ENCODE data around the gene OR14I1.

The OR14I1 gene

GRCh38 chr1:248702714-248703113 is at the start of gene OR14I1:
Gene OR14I1 (minus strand): TSS chr1:248702766.
- Mint-ChIP-seq H3K4me3 (no peak within 1 kb of the TSS), H3K27ac (no peak within 1 kb of the TSS), H3K9me3 (no peaks in the 10 kb centered on the region), H3K27me3 (no peaks in the 10 kb centered on the region), H3K4me1 (no peaks in the 10 kb centered on the region)
- DNase-seq (no peak), ATAC-seq (peak; percentile 9)

GRCh38 chr1:248751635-248752034 is 49.1 kb upstream of the OR14I1 start:
- Mint-ChIP-seq H3K27ac (no peak overlapping the region), H3K4me3 (no peak overlapping the region), H3K27me3 (no peaks in the 10 kb centered on the region), H3K4me1 (peaks cover 14% of the 10 kb centered on the region), H3K9me3 (no peaks in the 10 kb centered on the region)
- DNase-seq (no peak), ATAC-seq (peak; percentile 7)

GRCh38 chr1:248751142-248751541 is 48.6 kb upstream of the OR14I1 start:
- Mint-ChIP-seq H3K4me1 (peaks cover 14% of the 10 kb centered on the region), H3K9me3 (no peaks in the 10 kb centered on the region), H3K4me3 (no peak overlapping the region), H3K27ac (no peak overlapping the region), H3K27me3 (no peaks in the 10 kb centered on the region)
- peak; percentile 16 for ATAC-seq
- DNase-seq = no peak

- H3K4me1 Mint-ChIP-seq = peaks cover 14% of the 10 kb centered on the region
- no peak for DNase-seq
Observed at GRCh38 chr1:248750496-248750895, 47.9 kb upstream of the OR14I1 start.

GRCh38 chr1:248748211-248748610 is 45.6 kb upstream of the OR14I1 start:
- Mint-ChIP-seq H3K4me1 (peaks cover 14% of the 10 kb centered on the region), H3K27ac (no peak overlapping the region), H3K27me3 (no peaks in the 10 kb centered on the region), H3K4me3 (no peak overlapping the region), H3K9me3 (no peaks in the 10 kb centered on the region)
- DNase-seq = no peak
- no peak for ATAC-seq

More at GRCh38 chr1:248750496-248750895, 47.9 kb upstream of the OR14I1 start:
- peak overlapping the region in 1 of 2 donors; percentile 19 for H3K27ac Mint-ChIP-seq
- ATAC-seq = peak; percentile 25
- H3K27me3 Mint-ChIP-seq = no peaks in the 10 kb centered on the region
- no peaks in the 10 kb centered on the region for H3K9me3 Mint-ChIP-seq
- no peak overlapping the region for H3K4me3 Mint-ChIP-seq

GRCh38 chr1:248740876-248741275 is 38.3 kb upstream of the OR14I1 start:
- no peak for ATAC-seq

GRCh38 chr1:248739572-248740205 is 37.1 kb upstream of the OR14I1 start:
- no peak for ATAC-seq
- Mint-ChIP-seq H3K4me1 (no peaks in the 10 kb centered on the region), H3K9me3 (peaks cover 4 to 6% of the 10 kb centered on the region in 2 donors), H3K27ac (no peak overlapping the region), H3K4me3 (no peak overlapping the region), H3K27me3 (peaks cover 18% of the 10 kb centered on the region)
- DNase-seq = no peak

More at GRCh38 chr1:248740876-248741275, 38.3 kb upstream of the OR14I1 start:
- Mint-ChIP-seq H3K27ac (no peak overlapping the region), H3K9me3 (no peaks in the 10 kb centered on the region), H3K4me1 (no peaks in the 10 kb centered on the region), H3K4me3 (no peak overlapping the region), H3K27me3 (peaks cover 11% of the 10 kb centered on the region)
- no peak for DNase-seq

- H3K4me3 Mint-ChIP-seq = no peak overlapping the region
Observed at GRCh38 chr1:248737457-248737856, 34.9 kb upstream of the OR14I1 start.

GRCh38 chr1:248736977-248737376 is 34.4 kb upstream of the OR14I1 start:
- H3K4me1 Mint-ChIP-seq = no peaks in the 10 kb centered on the region
- no peak overlapping the region for H3K4me3 Mint-ChIP-seq
- peaks cover 17% of the 10 kb centered on the region for H3K27me3 Mint-ChIP-seq
- DNase-seq (no peak), ATAC-seq (no peak)
- H3K27ac Mint-ChIP-seq = no peak overlapping the region
- H3K9me3 Mint-ChIP-seq = peaks cover 11 to 12% of the 10 kb centered on the region in 2 donors

More at GRCh38 chr1:248737457-248737856, 34.9 kb upstream of the OR14I1 start:
- no peak for ATAC-seq
- Mint-ChIP-seq H3K27me3 (peaks cover 18% of the 10 kb centered on the region), H3K9me3 (peaks cover 11 to 12% of the 10 kb centered on the region in 2 donors), H3K27ac (no peak overlapping the region), H3K4me1 (no peaks in the 10 kb centered on the region)
- DNase-seq = no peak

- no peaks in the 10 kb centered on the region for H3K4me1 Mint-ChIP-seq
- DNase-seq = no peak
- H3K27me3 Mint-ChIP-seq = peaks cover 13% of the 10 kb centered on the region
- no peak overlapping the region for H3K27ac Mint-ChIP-seq
- no peak overlapping the region for H3K4me3 Mint-ChIP-seq
- ATAC-seq = no peak
- peaks cover 11 to 12% of the 10 kb centered on the region in 2 donors for H3K9me3 Mint-ChIP-seq
Observed at GRCh38 chr1:248733566-248733965, 31.0 kb upstream of the OR14I1 start.

- Mint-ChIP-seq H3K9me3 (peaks cover 11 to 12% of the 10 kb centered on the region in 2 donors), H3K27me3 (peaks cover 7% of the 10 kb centered on the region), H3K4me1 (no peaks in the 10 kb centered on the region), H3K4me3 (no peak overlapping the region), H3K27ac (no peak overlapping the region)
- no peak for ATAC-seq
- no peak for DNase-seq
Observed at GRCh38 chr1:248730507-248731335, 28.2 kb upstream of the OR14I1 start.

GRCh38 chr1:248714248-248714647 is 11.7 kb upstream of the OR14I1 start:
- no peak overlapping the region for H3K4me3 Mint-ChIP-seq
- no peak for DNase-seq
- H3K27me3 Mint-ChIP-seq = peaks cover 12% of the 10 kb centered on the region

GRCh38 chr1:248710305-248710900 is 7.8 kb upstream of the OR14I1 start:
- Mint-ChIP-seq H3K27ac (no peak overlapping the region), H3K9me3 (peaks cover 11 to 17% of the 10 kb centered on the region in 2 donors), H3K4me3 (no peak overlapping the region), H3K27me3 (peaks cover 19% of the 10 kb centered on the region), H3K4me1 (no peaks in the 10 kb centered on the region)
- no peak for ATAC-seq
- no peak for DNase-seq

More at GRCh38 chr1:248714248-248714647, 11.7 kb upstream of the OR14I1 start:
- Mint-ChIP-seq H3K27ac (no peak overlapping the region), H3K9me3 (peaks cover 17 to 22% of the 10 kb centered on the region in 2 donors), H3K4me1 (no peaks in the 10 kb centered on the region)
- no peak for ATAC-seq

- no peaks in the 10 kb centered on the region for H3K4me1 Mint-ChIP-seq
- ATAC-seq (no peak), DNase-seq (no peak)
- H3K9me3 Mint-ChIP-seq = no peaks in the 10 kb centered on the region
- peaks cover 7% of the 10 kb centered on the region for H3K27me3 Mint-ChIP-seq
- H3K4me3 Mint-ChIP-seq = no peak overlapping the region
- H3K27ac Mint-ChIP-seq = no peak overlapping the region
Observed at GRCh38 chr1:248704606-248705005, 2.0 kb upstream of the OR14I1 start.

- Mint-ChIP-seq H3K27me3 (peaks cover 5% of the 10 kb centered on the region), H3K27ac (no peak overlapping the region), H3K4me1 (no peaks in the 10 kb centered on the region), H3K4me3 (no peak overlapping the region), H3K9me3 (no peaks in the 10 kb centered on the region)
- no peak for DNase-seq
- no peak for ATAC-seq
Observed at GRCh38 chr1:248703674-248704073, 1.1 kb upstream of the OR14I1 start.

GRCh38 chr1:248699099-248699498 is 3.5 kb downstream of the OR14I1 start:
- no peak for DNase-seq
- no peak overlapping the region for H3K27ac Mint-ChIP-seq
- ATAC-seq = no peak

More at GRCh38 chr1:248699099-248699498, 3.5 kb downstream of the OR14I1 start:
- Mint-ChIP-seq H3K4me3 (no peak overlapping the region), H3K4me1 (no peaks in the 10 kb centered on the region), H3K27me3 (no peaks in the 10 kb centered on the region), H3K9me3 (no peaks in the 10 kb centered on the region)
